Tibial artery (tissue), 4 donors: ENCODE results near the gene DTNA.
A peak's percentile ranks its signal among the peaks of the same experiment; 100 is the strongest.

Source experiments
- DNase-seq, 2 donors: peaks; one replicate each; pipeline ENCODE4 v3.0.0-alpha.2; 2019
- H3K27ac ChIP-seq, 2 donors: fragments of 200-600 bp; sonication (generic) in 1 of 2; 1 replicate in 1 of 2; 2 replicates in 1 of 2; pipeline ENCODE4 v1.5.1; 2018 to 2019; ENCODE audit warnings: mild to moderate bottlenecking in 1 of 2
- H3K27me3 ChIP-seq, 2 donors: fragments of 200-600 bp; sonication (generic) in 1 of 2; one replicate each; pipeline versions ENCODE4 v1.5.1 to v1.6.0; 2016 to 2019
- H3K36me3 ChIP-seq, 3 donors: fragments of 200-600 bp; sonication (generic) in 2 of 3; one replicate each; pipeline ENCODE4 v1.5.1; 2016 to 2019; ENCODE audit warnings: mild to moderate bottlenecking in 2 of 3
- H3K4me1 ChIP-seq, 4 donors: fragments of 200-600 bp; sonication (generic) in 2 of 4; 1 replicate in 3 of 4; 2 replicates in 1 of 4; pipeline ENCODE4 v1.5.1; 2016 to 2019
- H3K4me3 ChIP-seq, 2 donors: fragments of 200-600 bp; sonication (generic) in 1 of 2; 1 replicate in 1 of 2; 2 replicates in 1 of 2; pipeline ENCODE4 v1.5.1; 2018 to 2019; ENCODE audit warnings: mild to moderate bottlenecking in 2 of 2
- H3K9me3 ChIP-seq, 3 donors: fragments of 200-600 bp; sonication (generic) in 1 of 3; one replicate each; pipeline ENCODE4 v1.5.1; 2016 to 2019
- intact Hi-C: fragments of 100-400 bp; cut with DNase I; formaldehyde crosslinking; loops from one replicate; pipeline ENCODE4 v1.15.0; 2023; ENCODE audit warnings: low total_unique reads
- TF ChIP-seq, protein P1 (sequence below), 2 experiments: fragments of 200-600 bp in 1 of 2; fragments of 450-650 bp in 1 of 2; IDR thresholded peaks; one replicate each; pipeline ENCODE4 v1.5.1; 2017 to 2019; ENCODE audit warnings: antibody characterized with exemption in 2 of 2, mild to moderate bottlenecking in 1 of 2, moderate library complexity in 1 of 2

DTNA gene

DNA sequence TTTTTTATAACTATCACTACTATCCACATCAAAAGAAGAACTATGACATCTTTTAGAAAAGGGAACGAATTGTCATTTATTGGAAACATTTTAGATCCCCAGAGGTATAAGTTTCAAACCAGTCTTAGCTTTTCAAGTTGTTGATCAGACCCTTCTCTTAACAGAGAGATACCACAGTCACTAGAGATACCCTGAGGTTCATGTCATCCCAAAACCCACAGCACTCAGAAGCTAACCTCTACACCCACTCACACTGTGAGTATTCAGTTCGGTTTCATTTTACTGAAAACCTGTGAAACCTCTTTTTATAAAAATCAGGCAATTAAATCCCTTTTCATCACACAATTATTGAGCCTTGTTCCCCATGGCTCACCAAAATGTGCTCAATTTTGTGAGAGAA lies 156.2 kb downstream of the DTNA start:
- intact Hi-C loops: loop anchor here (10.0 kb wide), 1 partner anchor 278 kb away; no protein-coding TSS in a partner anchor
- H3K4me3 ChIP-seq: no peak overlapping the region
- DNase-seq: no peak
- peak overlapping the region; percentile 28 to 71 for H3K27ac ChIP-seq
- H3K27me3 ChIP-seq: no peaks in the 10 kb centered on the region
- TF ChIP-seq, protein P1, sequence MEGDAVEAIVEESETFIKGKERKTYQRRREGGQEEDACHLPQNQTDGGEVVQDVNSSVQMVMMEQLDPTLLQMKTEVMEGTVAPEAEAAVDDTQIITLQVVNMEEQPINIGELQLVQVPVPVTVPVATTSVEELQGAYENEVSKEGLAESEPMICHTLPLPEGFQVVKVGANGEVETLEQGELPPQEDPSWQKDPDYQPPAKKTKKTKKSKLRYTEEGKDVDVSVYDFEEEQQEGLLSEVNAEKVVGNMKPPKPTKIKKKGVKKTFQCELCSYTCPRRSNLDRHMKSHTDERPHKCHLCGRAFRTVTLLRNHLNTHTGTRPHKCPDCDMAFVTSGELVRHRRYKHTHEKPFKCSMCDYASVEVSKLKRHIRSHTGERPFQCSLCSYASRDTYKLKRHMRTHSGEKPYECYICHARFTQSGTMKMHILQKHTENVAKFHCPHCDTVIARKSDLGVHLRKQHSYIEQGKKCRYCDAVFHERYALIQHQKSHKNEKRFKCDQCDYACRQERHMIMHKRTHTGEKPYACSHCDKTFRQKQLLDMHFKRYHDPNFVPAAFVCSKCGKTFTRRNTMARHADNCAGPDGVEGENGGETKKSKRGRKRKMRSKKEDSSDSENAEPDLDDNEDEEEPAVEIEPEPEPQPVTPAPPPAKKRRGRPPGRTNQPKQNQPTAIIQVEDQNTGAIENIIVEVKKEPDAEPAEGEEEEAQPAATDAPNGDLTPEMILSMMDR (IDR thresholded peaks at IDR 0.05): no peak
- H3K9me3 ChIP-seq: no peaks in the 10 kb centered on the region
- peaks cover 7 to 32% (median 8%) of the 10 kb centered on the region in 3 donors for H3K36me3 ChIP-seq
- peaks cover 0 to 32% (median 14%) of the 10 kb centered on the region in 4 donors for H3K4me1 ChIP-seq

GRCh38 chr18:34866739-34867138 lies 156.6 kb downstream of the DTNA start:
- no peak for DNase-seq
- peaks cover 7 to 32% (median 8%) of the 10 kb centered on the region in 3 donors for H3K36me3 ChIP-seq
- intact Hi-C loops: loop anchor here (10.0 kb wide), 1 partner anchor 278 kb away; no protein-coding TSS in a partner anchor
- no peaks in the 10 kb centered on the region for H3K27me3 ChIP-seq
- TF ChIP-seq, protein P1 (IDR thresholded peaks at IDR 0.05): peak in 1 of 2 experiments; percentile 68
- H3K27ac ChIP-seq: peak overlapping the region; percentile 28 to 71
- H3K4me3 ChIP-seq: no peak overlapping the region
- H3K4me1 ChIP-seq: peaks cover 0 to 32% (median 14%) of the 10 kb centered on the region in 4 donors
- H3K9me3 ChIP-seq: no peaks in the 10 kb centered on the region

GRCh38 chr18:34867520-34867919 lies 157.4 kb downstream of the DTNA start:
- intact Hi-C loops: loop anchor here (10.0 kb wide), 1 partner anchor 277 kb away; no protein-coding TSS in a partner anchor
- Histone ChIP-seq H3K27ac (peak overlapping the region; percentile 69 to 71), H3K4me3 (no peak overlapping the region), H3K9me3 (no peaks in the 10 kb centered on the region), H3K27me3 (no peaks in the 10 kb centered on the region), H3K36me3 (peaks cover 7 to 27% (median 8%) of the 10 kb centered on the region in 3 donors), H3K4me1 (peaks cover 0 to 32% (median 14%) of the 10 kb centered on the region in 4 donors)
- no peak for DNase-seq
- TF ChIP-seq, protein P1 (IDR thresholded peaks at IDR 0.05): peak; percentile 5 to 21

DNA sequence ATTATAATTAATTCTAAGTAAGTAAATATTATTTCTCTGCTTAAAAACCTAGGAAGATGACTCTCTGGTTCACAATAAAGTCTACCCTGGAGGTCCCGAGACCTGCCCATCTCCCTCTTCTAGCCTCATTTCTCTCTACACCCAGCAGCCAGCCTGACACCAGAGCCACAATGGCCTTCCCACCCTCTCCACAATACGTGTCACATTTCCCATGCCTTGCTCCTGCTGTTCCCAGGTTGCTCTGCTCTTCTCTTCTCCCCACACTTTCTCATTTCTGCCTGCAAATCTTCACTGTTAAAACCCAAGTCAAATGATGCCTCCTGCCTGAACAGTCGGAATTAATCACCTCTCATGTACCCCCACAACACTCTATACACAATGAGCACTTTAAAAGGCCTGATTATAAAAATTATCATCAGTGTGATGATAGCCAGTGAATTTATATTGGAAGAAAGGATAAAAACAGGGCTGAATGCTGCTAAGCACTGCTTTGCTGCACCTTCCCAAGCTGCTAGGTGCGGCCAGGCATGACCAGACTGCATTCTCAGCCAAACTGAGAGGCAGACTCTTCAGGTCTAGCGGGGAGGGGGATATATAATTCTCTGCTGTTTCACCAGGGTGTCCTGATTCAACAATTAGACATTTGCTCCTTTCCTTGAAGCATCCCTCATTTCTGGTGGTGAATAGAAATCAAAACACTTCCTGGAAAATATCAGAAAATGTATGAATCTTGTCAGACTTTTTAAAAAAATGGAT lies 160.6 kb downstream of the DTNA start:
- Histone ChIP-seq H3K4me1 (peaks cover 0 to 32% (median 14%) of the 10 kb centered on the region in 4 donors), H3K27ac (no peak overlapping the region), H3K27me3 (no peaks in the 10 kb centered on the region), H3K4me3 (no peak overlapping the region), H3K9me3 (no peaks in the 10 kb centered on the region), H3K36me3 (peaks cover 0 to 16% (median 5%) of the 10 kb centered on the region in 3 donors)
- no peak for DNase-seq
- TF ChIP-seq, protein P1 (IDR thresholded peaks at IDR 0.05): no peak
- intact Hi-C loops: no loop called here

DNA sequence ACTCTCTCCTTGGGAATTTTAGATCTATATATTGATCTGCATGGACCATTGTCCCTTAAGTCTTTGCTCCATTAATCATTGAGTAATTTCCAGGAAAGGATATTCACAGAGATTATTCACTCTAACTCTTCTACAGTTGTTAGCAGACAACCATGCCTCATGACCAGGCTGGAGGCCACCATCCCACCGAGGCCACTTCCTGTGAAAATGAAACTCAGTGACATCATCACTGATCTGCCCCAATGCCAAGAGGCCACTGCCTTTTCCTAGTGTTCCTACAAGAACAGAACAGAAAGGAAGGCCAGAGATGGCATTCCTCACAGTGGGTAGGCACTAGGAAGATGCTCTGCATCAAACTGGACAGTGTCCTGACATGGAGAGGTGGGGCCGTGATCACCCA lies 161.3 kb downstream of the DTNA start:
- H3K27me3 ChIP-seq: no peaks in the 10 kb centered on the region
- no peak overlapping the region for H3K4me3 ChIP-seq
- intact Hi-C loops: no loop called here
- H3K4me1 ChIP-seq: peaks cover 0 to 29% (median 14%) of the 10 kb centered on the region in 4 donors
- H3K27ac ChIP-seq: no peak overlapping the region
- H3K9me3 ChIP-seq: no peaks in the 10 kb centered on the region
- DNase-seq: no peak
- peaks cover 0 to 9% (median 5%) of the 10 kb centered on the region in 3 donors for H3K36me3 ChIP-seq
- TF ChIP-seq, protein P1 (IDR thresholded peaks at IDR 0.05): no peak
